OCI-LY7 (cell line): Measurements from ENCODE around the gene TMEM140.

ENCODE experiments used
- CTCF ChIP-seq: fragments of 200-600 bp; sonication (generic); conservative IDR thresholded peaks from 2 replicates; pipeline ENCODE4 v1.5.1; 2014; ENCODE audit warnings: mild to moderate bottlenecking, antibody characterized with exemption, low read length, moderate library complexity, mixed read lengths
- EZH2phosphoT487 ChIP-seq: fragments of 200-600 bp; sonication (generic); IDR thresholded peaks from 2 replicates; pipeline ENCODE4 v1.6.1; 2018; ENCODE audit warnings: low read depth, borderline replicate concordance, mild to moderate bottlenecking, mixed run types, antibody characterized with exemption, low read length, moderate library complexity, mixed read lengths

GRCh38 chr7:135100856-135101255 lies 47.0 kb upstream of the TMEM140 start:
- no peak for TF ChIP-seq EZH2phosphoT487
- TF ChIP-seq CTCF, result no peak
